Measurements from ENCODE around the gene GOLM1.

DNA sequence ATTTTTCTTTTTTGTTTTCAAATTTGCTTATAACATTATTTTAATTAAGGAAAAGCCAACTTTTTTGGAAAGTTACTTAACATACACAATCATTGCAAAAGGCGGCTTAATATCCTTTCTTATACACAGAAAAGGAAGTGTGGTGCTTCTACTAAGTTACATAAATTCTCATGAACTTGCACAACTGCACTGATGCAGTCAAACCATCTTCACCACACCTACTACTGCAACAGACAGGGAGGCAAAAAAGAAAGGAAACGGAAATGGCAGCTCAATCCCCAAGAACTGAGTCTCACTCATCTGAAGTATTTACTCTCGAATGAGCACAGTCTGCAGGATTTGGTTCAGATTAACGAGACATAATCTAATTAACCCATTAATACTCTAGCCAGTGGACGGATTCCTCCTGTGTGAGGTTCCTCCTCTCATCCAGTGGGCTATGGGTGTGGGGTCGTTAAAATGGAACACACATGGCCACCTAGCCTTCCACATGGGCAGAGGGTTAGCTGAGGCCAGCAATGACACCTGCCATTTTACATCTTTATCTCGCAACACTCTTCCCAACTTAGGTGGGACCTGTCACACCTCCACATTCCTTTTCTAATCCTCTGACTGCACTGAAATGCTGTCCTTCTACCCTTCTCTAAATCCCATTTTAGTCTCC lies 30.0 kb downstream of the GOLM1 start:
- TF ChIP-seq, protein P1, sequence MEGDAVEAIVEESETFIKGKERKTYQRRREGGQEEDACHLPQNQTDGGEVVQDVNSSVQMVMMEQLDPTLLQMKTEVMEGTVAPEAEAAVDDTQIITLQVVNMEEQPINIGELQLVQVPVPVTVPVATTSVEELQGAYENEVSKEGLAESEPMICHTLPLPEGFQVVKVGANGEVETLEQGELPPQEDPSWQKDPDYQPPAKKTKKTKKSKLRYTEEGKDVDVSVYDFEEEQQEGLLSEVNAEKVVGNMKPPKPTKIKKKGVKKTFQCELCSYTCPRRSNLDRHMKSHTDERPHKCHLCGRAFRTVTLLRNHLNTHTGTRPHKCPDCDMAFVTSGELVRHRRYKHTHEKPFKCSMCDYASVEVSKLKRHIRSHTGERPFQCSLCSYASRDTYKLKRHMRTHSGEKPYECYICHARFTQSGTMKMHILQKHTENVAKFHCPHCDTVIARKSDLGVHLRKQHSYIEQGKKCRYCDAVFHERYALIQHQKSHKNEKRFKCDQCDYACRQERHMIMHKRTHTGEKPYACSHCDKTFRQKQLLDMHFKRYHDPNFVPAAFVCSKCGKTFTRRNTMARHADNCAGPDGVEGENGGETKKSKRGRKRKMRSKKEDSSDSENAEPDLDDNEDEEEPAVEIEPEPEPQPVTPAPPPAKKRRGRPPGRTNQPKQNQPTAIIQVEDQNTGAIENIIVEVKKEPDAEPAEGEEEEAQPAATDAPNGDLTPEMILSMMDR (IDR thresholded peaks at IDR 0.05), result no peak
- no peak for TF ChIP-seq POLR2A (IDR thresholded peaks at IDR 0.05)
